ENCODE measurements around the gene C20orf96.
"Not testable (repeated sequence)": the region's sequence is repeated elsewhere in the genome, so short reads cannot be mapped to it uniquely, and the experiment has no call there.

The C20orf96 gene

GRCh38 chr20:227439-228105 is 63.0 kb downstream of the C20orf96 start:
- TF ChIP-seq MAX (IDR thresholded peaks at IDR 0.05; ENCODE audit: low read depth, low read length) = no peak
- no peak for TF ChIP-seq MYC (IDR thresholded peaks at IDR 0.05; ENCODE audit: low read depth, low read length)
- TF ChIP-seq CTCF (IDR thresholded peaks at IDR 0.05; ENCODE audit: low read depth, low read length) = no peak
- TF ChIP-seq POLR2A (IDR thresholded peaks at IDR 0.05; ENCODE audit: extremely low read depth, insufficient read length) = no peak
- peak; percentile 53 for DNase-seq (ENCODE audit: low read depth)
- no peak overlapping the region for H3K4me3 ChIP-seq (ENCODE audit: low read depth, low read length)

GRCh38 chr20:226958-227357 is 63.6 kb downstream of the C20orf96 start, which contains the start of gene DEFB129:
TSS of gene DEFB129 (plus strand) at chr20:227258. CDS start at chr20:227289, 31 bp downstream.
- no peak for DNase-seq (ENCODE audit: low read depth)
- no peak for TF ChIP-seq CTCF (IDR thresholded peaks at IDR 0.05; ENCODE audit: low read depth, low read length)
- no peak for TF ChIP-seq MAX (IDR thresholded peaks at IDR 0.05; ENCODE audit: low read depth, low read length)
- TF ChIP-seq MYC (IDR thresholded peaks at IDR 0.05; ENCODE audit: low read depth, low read length) = no peak
- no peak within 1 kb of the TSS for H3K4me3 ChIP-seq (ENCODE audit: low read depth, low read length)

GRCh38 chr20:225879-226278 is 64.7 kb downstream of the C20orf96 start:
- not testable (repeated sequence) for H3K4me3 ChIP-seq (ENCODE audit: low read depth, low read length); DNase-seq (ENCODE audit: low read depth)

GRCh38 chr20:221258-221830 is 69.2 kb downstream of the C20orf96 start:
- no peak for TF ChIP-seq MYC (IDR thresholded peaks at IDR 0.05; ENCODE audit: low read depth, low read length)
- no peak for TF ChIP-seq MAX (IDR thresholded peaks at IDR 0.05; ENCODE audit: low read depth, low read length)
- no peak for TF ChIP-seq CTCF (IDR thresholded peaks at IDR 0.05; ENCODE audit: low read depth, low read length)
- TF ChIP-seq POLR2A (IDR thresholded peaks at IDR 0.05; ENCODE audit: extremely low read depth, insufficient read length) = no peak
- no peak overlapping the region for H3K4me3 ChIP-seq (ENCODE audit: low read depth, low read length)

More at GRCh38 chr20:221258-221830, 69.2 kb downstream of the C20orf96 start:
- no peak for DNase-seq (ENCODE audit: low read depth)
